A549 treated with GW870086 at 1 μM for 4 hours (cell line): ENCODE measurements around the gene CRIP3. TPM values are rescaled to one million over a fixed set of nuclear protein-coding genes. Genes with fewer than 3 reads are reported as not detected.

Experiments used
- total RNA-seq: library from RNA; stranded (reverse); fragments of 200-300 nt; extraction: Qiagen RNA extraction; gene quantifications from 5 replicates; pipeline ENCODE4 v1.2.3, GENCODE V29; 2022; ENCODE audit warnings: low read depth

The CRIP3 gene, protein sequence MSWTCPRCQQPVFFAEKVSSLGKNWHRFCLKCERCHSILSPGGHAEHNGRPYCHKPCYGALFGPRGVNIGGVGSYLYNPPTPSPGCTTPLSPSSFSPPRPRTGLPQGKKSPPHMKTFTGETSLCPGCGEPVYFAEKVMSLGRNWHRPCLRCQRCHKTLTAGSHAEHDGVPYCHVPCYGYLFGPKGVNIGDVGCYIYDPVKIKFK
- total RNA-seq = 0.37 to 1.0 TPM (median 0.53 TPM) in 5 replicates

DNA sequence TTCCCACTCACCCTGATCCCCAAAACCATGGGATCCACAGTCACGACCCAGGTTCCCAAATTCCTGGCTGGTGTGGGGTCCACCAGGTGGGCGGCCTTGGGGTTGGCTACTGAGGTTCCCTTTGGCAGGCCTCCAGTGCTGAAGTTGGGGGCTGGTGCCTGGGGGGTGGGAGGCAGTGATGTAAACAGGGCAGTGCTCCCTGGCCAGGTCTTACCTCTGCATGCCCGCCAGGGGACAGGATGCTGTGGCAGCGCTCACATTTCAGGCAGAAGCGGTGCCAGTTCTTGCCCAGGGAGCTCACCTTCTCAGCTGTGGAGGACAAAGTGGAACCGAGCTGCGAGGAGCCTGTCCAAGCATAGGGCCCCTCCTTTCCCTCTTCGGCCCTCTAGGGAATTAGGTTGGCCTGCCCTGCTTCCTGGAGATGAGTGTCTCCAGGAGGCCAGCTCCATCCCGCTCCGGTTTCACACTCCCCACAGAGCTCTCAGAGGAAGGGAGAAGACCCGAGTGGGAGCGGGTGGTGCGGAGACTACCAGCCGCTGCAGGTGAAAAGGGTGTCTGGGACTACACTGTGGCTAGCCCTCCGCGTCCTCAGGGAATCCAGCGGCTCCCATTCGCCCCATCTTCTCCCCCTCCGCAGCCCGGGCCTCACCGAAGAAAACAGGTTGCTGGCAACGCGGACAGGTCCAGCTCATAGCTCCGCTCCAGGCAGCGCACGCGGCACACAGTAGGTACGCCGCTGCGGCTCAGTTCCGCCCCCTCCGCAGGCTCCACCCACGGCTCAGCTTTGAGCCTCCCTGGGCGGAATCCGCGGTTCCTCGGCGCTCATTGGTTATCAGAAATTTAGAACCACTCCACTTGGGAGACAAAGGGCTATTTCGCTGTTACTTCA is at the start of gene CRIP3:
TSS of gene CRIP3 (minus strand) at position 726 of the 889 bp plus-strand sequence. CDS start at position 692, 34 bp downstream.

DNA sequence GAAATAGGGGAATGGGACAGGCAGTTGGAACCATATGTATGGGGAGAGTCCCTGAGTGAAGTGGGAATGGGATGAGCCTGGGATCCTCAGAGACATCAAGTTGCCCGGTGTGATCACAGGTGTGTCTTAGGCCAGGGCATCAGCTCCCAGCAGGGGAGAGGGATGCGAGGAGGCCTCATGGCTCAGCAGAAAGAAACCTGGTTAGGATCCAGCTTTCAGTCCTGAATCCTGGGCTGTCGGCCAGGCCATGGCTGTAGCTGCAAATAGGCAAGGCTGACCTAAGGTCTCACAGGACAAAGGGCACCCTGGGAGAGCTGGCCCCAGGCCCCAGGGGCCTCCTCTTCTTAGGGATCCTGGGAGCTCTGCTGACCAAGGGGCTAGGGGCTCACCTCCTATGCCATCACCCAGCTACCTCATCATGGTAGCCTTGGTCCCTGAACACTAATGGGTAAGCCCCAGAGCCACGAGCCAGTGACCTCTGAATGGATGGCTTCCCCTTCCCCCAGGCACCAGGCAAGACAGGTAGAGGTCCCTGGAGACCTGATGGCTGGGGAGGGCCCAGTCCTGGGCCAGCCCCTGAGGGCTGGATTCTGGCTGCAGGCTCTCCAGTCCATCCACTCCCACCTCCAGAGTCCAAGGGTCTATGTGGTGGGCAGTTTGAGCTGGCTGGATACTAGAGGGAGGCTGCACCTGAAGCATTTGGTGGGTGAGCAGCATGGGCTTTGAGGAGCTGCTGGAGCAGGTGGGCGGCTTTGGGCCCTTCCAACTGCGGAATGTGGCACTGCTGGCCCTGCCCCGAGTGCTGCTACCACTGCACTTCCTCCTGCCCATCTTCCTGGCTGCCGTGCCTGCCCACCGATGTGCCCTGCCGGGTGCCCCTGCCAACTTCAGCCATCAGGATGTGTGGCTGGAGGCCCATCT is 10.7 kb downstream of the CRIP3 start, which contains the start of gene SLC22A7:
TSS of gene SLC22A7 (plus strand) at position 617 of the 921 bp plus-strand sequence. CDS start at position 716, 99 bp downstream.

Other genes with a start within 250 kb of the CRIP3 start
- 51.5 to 69.5 TPM (median 54.8 TPM) in 5 replicates for gene MRPL2, start 249.4 kb downstream of the CRIP3 start, total RNA-seq
- gene KLC4, start 249.2 kb downstream of the CRIP3 start, total RNA-seq = 5.1 to 8.2 TPM (median 6.4 TPM) in 5 replicates
- 3.7 to 5.3 TPM (median 4.4 TPM) in 5 replicates for gene PTK7, start 232.5 kb downstream of the CRIP3 start, total RNA-seq
- 12.3 to 16.1 TPM (median 15.8 TPM) in 5 replicates for gene SRF, start 137.6 kb downstream of the CRIP3 start, total RNA-seq
- 5.6 to 10.0 TPM (median 8.2 TPM) in 5 replicates for gene CUL9, start 126.6 kb downstream of the CRIP3 start, total RNA-seq
- 79.1 to 97.6 TPM (median 96.2 TPM) in 5 replicates for gene DNPH1, start 79.3 kb downstream of the CRIP3 start, total RNA-seq
- gene TTBK1, start 65.3 kb downstream of the CRIP3 start, total RNA-seq = 0.03 to 0.11 TPM (median 0.08 TPM) in 5 replicates
- not detected in 5 replicates for gene SLC22A7, start 10.6 kb downstream of the CRIP3 start, total RNA-seq
- 3.8 to 5.3 TPM (median 5.1 TPM) in 5 replicates for gene ZNF318, start 60.8 kb upstream of the CRIP3 start, total RNA-seq
- gene ABCC10, start 118.7 kb upstream of the CRIP3 start, total RNA-seq = 6.2 to 11.6 TPM (median 10.6 TPM) in 5 replicates
- gene DLK2, start 146.7 kb upstream of the CRIP3 start, total RNA-seq = 5.1 to 7.8 TPM (median 6.8 TPM) in 5 replicates
- 14.8 to 20.2 TPM (median 18.9 TPM) in 5 replicates for gene TJAP1, start 168.7 kb upstream of the CRIP3 start, total RNA-seq
- gene LRRC73, start 201.5 kb upstream of the CRIP3 start, total RNA-seq = 0.88 to 1.2 TPM (median 1.2 TPM) in 5 replicates
- 63.8 to 71.0 TPM (median 66.7 TPM) in 5 replicates for gene YIPF3, start 208.1 kb upstream of the CRIP3 start, total RNA-seq
- 46.7 to 56.2 TPM (median 47.8 TPM) in 5 replicates for gene POLR1C, start 208.3 kb upstream of the CRIP3 start, total RNA-seq